ENCODE data around the gene SORT1. TPM values are rescaled to one million over a fixed set of nuclear protein-coding genes. Genes with fewer than 3 reads are reported as not detected.

Gene SORT1
- total and polyA plus RNA-seq, 7 experiments from 2014 or later = 1.0 to 25.6 (median 1.8) TPM; not detected in 2

DNA sequence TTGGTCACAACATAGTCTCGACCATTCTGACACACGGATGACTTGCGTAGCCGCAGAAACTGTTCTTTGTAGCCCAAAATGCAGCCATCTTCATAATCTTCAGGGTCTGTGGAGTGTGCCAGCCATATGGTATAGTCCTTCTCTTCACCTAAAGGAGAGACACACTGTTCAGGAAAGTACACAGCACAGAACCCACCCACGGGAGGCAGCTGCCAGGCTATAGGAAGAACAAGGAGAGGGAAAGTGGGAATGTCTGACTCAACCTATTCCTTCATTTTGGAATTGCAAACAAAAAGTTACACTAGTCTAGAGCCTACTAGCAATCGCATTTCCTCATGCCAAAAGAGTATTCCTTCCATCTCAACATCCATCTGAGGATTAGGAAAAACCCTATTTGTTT is 74.7 kb downstream of the SORT1 start:
- intact Hi-C loops (cut with micrococcal nuclease) = no loop called here
- DNase-seq = no peak
- no peaks in the 10 kb centered on the region for H3K4me1 Mint-ChIP-seq
- H3K27me3 Mint-ChIP-seq = peaks cover 0 to 6% (median 0%) of the 10 kb centered on the region in 5 donors
- Histone ChIP-seq H3K36me3 (ENCODE audit: control insufficient read depth in 2 of 3, insufficient read depth in 3 of 3, low read length in 3 of 3) (no peaks in the 10 kb centered on the region), H3K27me3 (ENCODE audit: control insufficient read depth in 2 of 2, insufficient read depth in 2 of 2, low read length in 2 of 2) (no peaks in the 10 kb centered on the region), H3K27ac (ENCODE audit: low read depth, low read length) (no peak overlapping the region), H3K4me3 (ENCODE audit: low read length) (no peak overlapping the region), H3K9me3 (ENCODE audit: control insufficient read depth in 2 of 3, low read length in 3 of 3) (no peaks in the 10 kb centered on the region), H3K4me1 (ENCODE audit: control insufficient read depth in 2 of 2, insufficient read depth in 2 of 2, low read length in 2 of 2) (no peaks in the 10 kb centered on the region)
- no peak overlapping the region for H3K27ac Mint-ChIP-seq
- H3K9me3 Mint-ChIP-seq = no peaks in the 10 kb centered on the region
- H3K4me3 Mint-ChIP-seq = no peak overlapping the region
- ChIA-PET POLR2A (no interaction called here), CTCF (no interaction called here)
- no peak for ATAC-seq
- no peaks in the 10 kb centered on the region for H3K36me3 Mint-ChIP-seq

- peaks cover 0 to 11% (median 0%) of the 10 kb centered on the region in 5 donors for H3K27me3 Mint-ChIP-seq
- Histone ChIP-seq H3K4me3 (ENCODE audit: low read length) (no peak overlapping the region), H3K27me3 (ENCODE audit: control insufficient read depth in 2 of 2, insufficient read depth in 2 of 2, low read length in 2 of 2) (no peaks in the 10 kb centered on the region), H3K27ac (ENCODE audit: low read depth, low read length) (no peak overlapping the region), H3K9me3 (ENCODE audit: control insufficient read depth in 2 of 3, low read length in 3 of 3) (no peaks in the 10 kb centered on the region), H3K4me1 (ENCODE audit: control insufficient read depth in 2 of 2, insufficient read depth in 2 of 2, low read length in 2 of 2) (no peaks in the 10 kb centered on the region), H3K36me3 (ENCODE audit: control insufficient read depth in 2 of 3, insufficient read depth in 3 of 3, low read length in 3 of 3) (no peaks in the 10 kb centered on the region)
- no peak overlapping the region for H3K27ac Mint-ChIP-seq
- no peaks in the 10 kb centered on the region for H3K9me3 Mint-ChIP-seq
- H3K4me1 Mint-ChIP-seq = no peaks in the 10 kb centered on the region
- H3K4me3 Mint-ChIP-seq = no peak overlapping the region
- intact Hi-C loops (cut with micrococcal nuclease) = no loop called here
- no peaks in the 10 kb centered on the region for H3K36me3 Mint-ChIP-seq
- ATAC-seq (no peak), DNase-seq (no peak)
- CTCF ChIA-PET = interaction anchor here (0.7 kb wide), 1 partner anchor 8 kb away, joined by 3 read pairs; no protein-coding TSS in a partner anchor
- POLR2A ChIA-PET = no interaction called here
Observed at GRCh38 chr1:109319114-109319513, 78.6 kb downstream of the SORT1 start.

DNA sequence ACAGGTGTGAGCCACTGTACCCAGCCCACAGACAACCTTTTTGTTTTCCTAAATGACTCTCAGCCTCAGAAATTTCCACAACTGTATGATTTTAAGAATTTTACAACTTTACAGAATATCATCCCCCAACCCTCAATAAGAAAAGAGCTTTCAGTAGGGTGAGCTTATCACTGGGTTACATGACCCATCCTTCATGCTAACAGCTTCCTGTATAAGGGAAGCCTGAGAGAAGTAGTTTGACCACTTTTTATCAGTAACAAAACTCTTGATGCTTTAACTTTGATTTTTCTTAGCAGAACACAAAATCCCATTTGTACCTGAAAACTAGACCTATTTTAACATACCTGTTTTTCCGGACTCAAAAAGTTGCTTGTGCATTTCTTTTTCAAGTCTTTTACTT is 81.2 kb downstream of the SORT1 start:
- no peaks in the 10 kb centered on the region for H3K27me3 ChIP-seq (ENCODE audit: control insufficient read depth in 2 of 2, insufficient read depth in 2 of 2, low read length in 2 of 2)
- H3K9me3 ChIP-seq (ENCODE audit: control insufficient read depth in 2 of 3, low read length in 3 of 3) = no peaks in the 10 kb centered on the region
- intact Hi-C loops (cut with micrococcal nuclease) = no loop called here
- no peak for DNase-seq
- CTCF ChIA-PET = no interaction called here
- Mint-ChIP-seq H3K4me1 (no peaks in the 10 kb centered on the region), H3K9me3 (no peaks in the 10 kb centered on the region), H3K36me3 (no peaks in the 10 kb centered on the region), H3K27ac (no peak overlapping the region), H3K4me3 (no peak overlapping the region), H3K27me3 (peaks cover 0 to 18% (median 0%) of the 10 kb centered on the region in 5 donors)
- POLR2A ChIA-PET = no interaction called here
- H3K36me3 ChIP-seq (ENCODE audit: control insufficient read depth in 2 of 3, insufficient read depth in 3 of 3, low read length in 3 of 3) = no peaks in the 10 kb centered on the region
- no peak overlapping the region for H3K4me3 ChIP-seq (ENCODE audit: low read length)
- H3K4me1 ChIP-seq (ENCODE audit: control insufficient read depth in 2 of 2, insufficient read depth in 2 of 2, low read length in 2 of 2) = no peaks in the 10 kb centered on the region
- no peak overlapping the region for H3K27ac ChIP-seq (ENCODE audit: low read depth, low read length)
- ATAC-seq = no peak

DNA sequence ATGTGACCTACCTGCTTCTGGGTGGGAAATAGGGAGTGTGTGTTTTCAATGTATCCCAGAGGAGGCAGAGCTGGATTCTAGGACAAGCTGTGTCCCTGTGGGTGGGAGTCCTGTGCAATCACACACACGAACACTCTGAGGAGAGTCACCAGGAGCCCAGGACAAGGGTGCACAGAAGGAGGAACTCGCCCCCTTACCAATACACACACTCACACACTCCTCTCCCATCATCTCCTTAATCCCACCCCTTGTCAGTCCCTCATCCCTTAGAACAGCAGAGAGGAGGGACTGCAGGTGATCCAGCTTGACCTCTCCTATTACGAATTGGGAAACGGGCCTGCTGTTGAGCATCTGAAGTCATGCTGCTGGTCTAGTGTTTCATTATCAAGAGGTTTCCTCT is 82.4 kb downstream of the SORT1 start:
- intact Hi-C loops (cut with micrococcal nuclease) = no loop called here
- CTCF ChIA-PET = interaction anchor here (0.7 kb wide), 1 partner anchor 643 kb away, joined by 3 read pairs; no protein-coding TSS in a partner anchor

DNA sequence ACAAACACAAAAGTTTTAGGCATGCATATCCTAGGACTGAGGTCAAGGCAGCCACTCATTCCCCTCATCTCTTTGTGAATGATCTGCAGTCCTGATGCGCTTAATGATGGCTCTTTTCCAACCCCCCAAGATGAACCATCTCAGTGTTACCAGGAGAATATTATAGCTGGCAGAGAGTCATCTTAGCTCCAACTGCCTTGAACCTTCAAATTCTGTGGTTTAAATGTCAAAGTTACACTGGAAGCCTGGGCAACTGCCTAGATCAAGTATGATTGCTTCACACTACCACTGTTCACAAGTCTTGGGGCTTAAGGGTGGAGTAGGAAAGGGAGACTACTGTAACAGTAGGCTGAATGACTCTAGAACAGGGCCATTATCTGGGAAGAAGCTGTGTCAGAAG is 82.9 kb downstream of the SORT1 start:
- ATAC-seq (no peak), DNase-seq (no peak)
- intact Hi-C loops (cut with micrococcal nuclease) = no loop called here
- CTCF ChIA-PET = no interaction called here
- Mint-ChIP-seq H3K27me3 (peaks cover 0 to 14% (median 2%) of the 10 kb centered on the region in 5 donors), H3K4me3 (no peak overlapping the region), H3K36me3 (no peaks in the 10 kb centered on the region), H3K9me3 (no peaks in the 10 kb centered on the region), H3K4me1 (no peaks in the 10 kb centered on the region), H3K27ac (no peak overlapping the region)
- POLR2A ChIA-PET = no interaction called here
- H3K4me3 ChIP-seq (ENCODE audit: low read length) = no peak overlapping the region
- H3K4me1 ChIP-seq (ENCODE audit: control insufficient read depth in 2 of 2, insufficient read depth in 2 of 2, low read length in 2 of 2) = no peaks in the 10 kb centered on the region
- no peaks in the 10 kb centered on the region for H3K36me3 ChIP-seq (ENCODE audit: control insufficient read depth in 2 of 3, insufficient read depth in 3 of 3, low read length in 3 of 3)
- H3K27me3 ChIP-seq (ENCODE audit: control insufficient read depth in 2 of 2, insufficient read depth in 2 of 2, low read length in 2 of 2) = no peaks in the 10 kb centered on the region
- H3K27ac ChIP-seq (ENCODE audit: low read depth, low read length) = no peak overlapping the region
- no peaks in the 10 kb centered on the region for H3K9me3 ChIP-seq (ENCODE audit: control insufficient read depth in 2 of 3, low read length in 3 of 3)

More for the DNA sequence above, 82.4 kb downstream of the SORT1 start:
- POLR2A ChIA-PET = no interaction called here
- Mint-ChIP-seq H3K36me3 (no peaks in the 10 kb centered on the region), H3K4me1 (no peaks in the 10 kb centered on the region), H3K27me3 (peaks cover 0 to 15% (median under 1%) of the 10 kb centered on the region in 5 donors), H3K9me3 (no peaks in the 10 kb centered on the region), H3K27ac (no peak overlapping the region), H3K4me3 (no peak overlapping the region)
- H3K27me3 ChIP-seq (ENCODE audit: control insufficient read depth in 2 of 2, insufficient read depth in 2 of 2, low read length in 2 of 2) = no peaks in the 10 kb centered on the region
- no peaks in the 10 kb centered on the region for H3K4me1 ChIP-seq (ENCODE audit: control insufficient read depth in 2 of 2, insufficient read depth in 2 of 2, low read length in 2 of 2)
- DNase-seq (no peak), ATAC-seq (no peak)
- H3K36me3 ChIP-seq (ENCODE audit: control insufficient read depth in 2 of 3, insufficient read depth in 3 of 3, low read length in 3 of 3) = no peaks in the 10 kb centered on the region
- no peak overlapping the region for H3K27ac ChIP-seq (ENCODE audit: low read depth, low read length)
- no peaks in the 10 kb centered on the region for H3K9me3 ChIP-seq (ENCODE audit: control insufficient read depth in 2 of 3, low read length in 3 of 3)
- no peak overlapping the region for H3K4me3 ChIP-seq (ENCODE audit: low read length)

DNA sequence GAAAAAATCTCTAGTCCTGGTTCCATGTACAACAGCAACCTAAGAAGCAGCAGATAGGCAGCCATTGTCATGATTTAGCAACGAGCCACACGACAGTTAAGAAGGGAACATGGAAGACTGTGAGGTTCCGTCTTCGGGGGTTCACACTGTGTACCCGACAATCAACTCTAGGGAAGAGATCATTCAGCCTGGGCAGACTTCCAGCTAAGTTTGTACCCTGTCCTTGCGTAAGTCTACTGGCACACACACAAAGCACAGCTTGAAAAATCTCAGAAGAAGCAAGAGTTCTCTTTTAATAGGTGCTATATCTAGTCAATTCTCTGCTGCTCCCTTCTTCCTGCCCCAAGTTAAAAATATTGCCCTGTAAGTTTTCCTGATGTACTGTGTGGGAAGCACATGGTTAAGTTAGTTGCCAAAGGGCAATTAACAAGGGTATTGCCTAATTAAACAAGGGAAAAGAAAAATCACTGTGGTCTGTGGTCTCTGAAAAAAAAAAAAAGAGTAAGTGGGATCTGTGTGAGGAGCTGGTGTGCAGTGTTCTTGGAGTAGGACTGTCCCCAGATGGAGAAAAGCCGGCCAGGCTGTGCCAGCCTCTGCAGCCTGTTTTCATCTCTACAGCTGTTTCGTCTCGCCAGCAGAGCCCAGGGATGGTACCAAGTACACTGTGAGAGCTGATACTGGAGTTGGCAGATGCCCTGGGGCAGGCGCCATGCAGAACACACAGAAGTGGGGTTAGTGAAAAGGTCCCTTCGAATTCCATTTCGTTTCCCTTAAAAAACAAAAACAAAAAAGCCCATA is 84.5 kb downstream of the SORT1 start:
- H3K36me3 ChIP-seq (ENCODE audit: control insufficient read depth in 2 of 3, insufficient read depth in 3 of 3, low read length in 3 of 3) = no peaks in the 10 kb centered on the region
- no peaks in the 10 kb centered on the region for H3K4me1 Mint-ChIP-seq
- no peak for ATAC-seq

GRCh38 chr1:109312246-109312645 is 85.5 kb downstream of the SORT1 start:
- CTCF ChIA-PET = no interaction called here
- peaks cover 0 to 1% (median 0%) of the 10 kb centered on the region in 7 donors for H3K4me1 Mint-ChIP-seq
- intact Hi-C loops (cut with micrococcal nuclease) = no loop called here

More for the DNA sequence above, 84.5 kb downstream of the SORT1 start:
- no peaks in the 10 kb centered on the region for H3K4me1 ChIP-seq (ENCODE audit: control insufficient read depth in 2 of 2, insufficient read depth in 2 of 2, low read length in 2 of 2)
- ChIA-PET POLR2A (interaction anchor here (0.6 kb wide), 1 partner anchor 1613 kb away, joined by 3 read pairs; no protein-coding TSS in a partner anchor), CTCF (no interaction called here)
- no peaks in the 10 kb centered on the region for H3K27me3 ChIP-seq (ENCODE audit: control insufficient read depth in 2 of 2, insufficient read depth in 2 of 2, low read length in 2 of 2)
- H3K36me3 Mint-ChIP-seq = no peaks in the 10 kb centered on the region
- no peak overlapping the region for H3K4me3 Mint-ChIP-seq
- intact Hi-C loops (cut with micrococcal nuclease) = no loop called here
- H3K9me3 ChIP-seq (ENCODE audit: control insufficient read depth in 2 of 3, low read length in 3 of 3) = no peaks in the 10 kb centered on the region
- no peak for DNase-seq
- no peak overlapping the region for H3K4me3 ChIP-seq (ENCODE audit: low read length)
- no peak overlapping the region for H3K27ac ChIP-seq (ENCODE audit: low read depth, low read length)
- H3K27ac Mint-ChIP-seq = no peak overlapping the region
- peaks cover 0 to 24% (median 5%) of the 10 kb centered on the region in 5 donors for H3K27me3 Mint-ChIP-seq
- H3K9me3 Mint-ChIP-seq = no peaks in the 10 kb centered on the region

More at GRCh38 chr1:109312246-109312645, 85.5 kb downstream of the SORT1 start:
- H3K4me3 ChIP-seq (ENCODE audit: low read length) = no peak overlapping the region
- H3K36me3 Mint-ChIP-seq = no peaks in the 10 kb centered on the region
- POLR2A ChIA-PET = no interaction called here
- H3K4me3 Mint-ChIP-seq = no peak overlapping the region
- H3K27me3 ChIP-seq (ENCODE audit: control insufficient read depth in 2 of 2, insufficient read depth in 2 of 2, low read length in 2 of 2) = no peaks in the 10 kb centered on the region
- H3K9me3 ChIP-seq (ENCODE audit: control insufficient read depth in 2 of 3, low read length in 3 of 3) = no peaks in the 10 kb centered on the region
- DNase-seq = no peak
- H3K27me3 Mint-ChIP-seq = peaks cover 0 to 24% (median 5%) of the 10 kb centered on the region in 5 donors
- no peaks in the 10 kb centered on the region for H3K9me3 Mint-ChIP-seq
- H3K4me1 ChIP-seq (ENCODE audit: control insufficient read depth in 2 of 2, insufficient read depth in 2 of 2, low read length in 2 of 2) = no peaks in the 10 kb centered on the region
- no peaks in the 10 kb centered on the region for H3K36me3 ChIP-seq (ENCODE audit: control insufficient read depth in 2 of 3, insufficient read depth in 3 of 3, low read length in 3 of 3)
- no peak overlapping the region for H3K27ac Mint-ChIP-seq
- no peak overlapping the region for H3K27ac ChIP-seq (ENCODE audit: low read depth, low read length)
- no peak for ATAC-seq
